SK-N-SH (cell line): ENCODE data around the gene LENG9. TPM values are rescaled to one million over a fixed set of nuclear protein-coding genes. Genes with fewer than 3 reads are reported as not detected.

Source experiments
- CTCF ChIA-PET: fragments of 300-600, 350-600 bp; formaldehyde crosslinking; extraction: SDS; loops from one replicate; lab custom pipeline; 2021; lab: Yijun Ruan, JAX
- POLR2A ChIA-PET: fragments of 350-600 bp; sonication (Branson Sonifier 250); formaldehyde crosslinking; extraction: SDS; loops from one replicate; lab custom pipeline; 2020; ENCODE audit warnings: antibody characterized with exemption, inconsistent platforms; lab: Yijun Ruan, JAX
- DNase-seq: peaks from one replicate; pipeline ENCODE4 v3.0.0; 2012
- H2AFZ ChIP-seq: fragments of 200-600 bp; sonication (generic); 2 replicates; pipeline ENCODE4 v1.8.1; 2016; ENCODE audit warnings: antibody characterized with exemption, mild to moderate bottlenecking, low read depth
- H3F3A ChIP-seq: fragments of 200-600 bp; sonication (generic); replicated peaks from 2 replicates; pipeline ENCODE3; 2016; ENCODE audit warnings: antibody characterized with exemption, mild to moderate bottlenecking; ENCODE audit not compliant: insufficient read depth
- H3K27ac ChIP-seq, 2 experiments: fragments of 200-500 bp in 1 of 2; fragments of 200-600 bp in 1 of 2; sonication (Bioruptor generic) in 1 of 2; sonication (generic), shearing (Covaris generic) in 1 of 2; 2 replicates each; pipeline versions ENCODE4 v1.5.1 to v1.6.1; 2014 to 2016; ENCODE audit warnings: low read depth in 2 of 2, inconsistent platforms in 1 of 2, low read length in 1 of 2, mild to moderate bottlenecking in 1 of 2, mixed read lengths in 1 of 2
- H3K27me3 ChIP-seq: fragments of 200-600 bp; sonication (generic), shearing (Covaris generic); 2 replicates; pipeline ENCODE4 v1.6.1; 2016; ENCODE audit warnings: mixed run types; ENCODE audit not compliant: insufficient read depth
- H3K36me3 ChIP-seq, 2 experiments: fragments of 200-500 bp in 1 of 2; fragments of 200-600 bp in 1 of 2; sonication (Bioruptor generic) in 1 of 2; sonication (generic) in 1 of 2; replicated peaks in 1 of 2; 2 replicates each; pipeline versions ENCODE3 to v1.5.1; 2014 to 2016; ENCODE audit warnings: low read length in 1 of 2, mild to moderate bottlenecking in 1 of 2; ENCODE audit not compliant: insufficient read depth in 2 of 2, control insufficient read depth in 1 of 2
- H3K4me1 ChIP-seq, 2 experiments: fragments of 200-500 bp in 1 of 2; fragments of 200-600 bp in 1 of 2; sonication (Bioruptor generic) in 1 of 2; sonication (generic), shearing (Covaris generic) in 1 of 2; 2 replicates each; pipeline versions ENCODE4 v1.5.1 to v1.6.1; 2014 to 2016; ENCODE audit warnings: low read depth in 1 of 2, low read length in 1 of 2, mixed run types in 1 of 2; ENCODE audit not compliant: insufficient read depth in 2 of 2, control insufficient read depth in 1 of 2
- H3K4me2 ChIP-seq: fragments of 200-600 bp; sonication (generic), shearing (Covaris generic); 2 replicates; pipeline ENCODE4 v1.6.1; 2017; ENCODE audit warnings: mixed run types
- H3K4me3 ChIP-seq, 2 experiments: fragments of 200-500 bp in 1 of 2; fragments of 200-600 bp in 1 of 2; sonication (Bioruptor generic) in 1 of 2; sonication (generic), shearing (Covaris generic) in 1 of 2; 2 replicates each; pipeline versions ENCODE4 v1.5.1 to v1.8.1; 2014 to 2016; ENCODE audit warnings: low read depth in 2 of 2, inconsistent platforms in 1 of 2, low read length in 1 of 2, mild to moderate bottlenecking in 1 of 2, mixed read lengths in 1 of 2, moderate library complexity in 1 of 2
- H3K79me2 ChIP-seq: fragments of 200-600 bp; sonication (generic); 2 replicates; pipeline ENCODE4 v1.8.1; 2017; ENCODE audit warnings: mild to moderate bottlenecking; ENCODE audit not compliant: insufficient read depth
- H3K9ac ChIP-seq: fragments of 200-600 bp; sonication (generic); 2 replicates; pipeline ENCODE4 v1.6.1; 2017; ENCODE audit warnings: mixed run types
- H3K9me2 ChIP-seq: fragments of 200-600 bp; sonication (generic); 2 replicates; pipeline ENCODE4 v1.6.1; 2017; ENCODE audit warnings: mixed run types
- H3K9me3 ChIP-seq: fragments of 200-600 bp; sonication (generic); 2 replicates; pipeline ENCODE4 v1.6.1; 2017; ENCODE audit warnings: mixed run types, mild to moderate bottlenecking, moderate library complexity
- H4K20me1 ChIP-seq: fragments of 200-600 bp; sonication (generic); 2 replicates; pipeline ENCODE4 v1.6.1; 2017; ENCODE audit warnings: mild to moderate bottlenecking, mixed run types; ENCODE audit not compliant: insufficient read depth
- CTCF ChIP-seq: fragments of 200-600 bp; sonication (generic); IDR thresholded peaks from 2 replicates; pipeline ENCODE4 v1.6.1; 2017; ENCODE audit warnings: antibody characterized with exemption, mild to moderate bottlenecking, moderate library complexity
- ELF1 ChIP-seq: IDR thresholded peaks from 2 replicates; pipeline ENCODE4 v1.4.0; 2012
- FOXJ3 ChIP-seq: sonication (generic); formaldehyde crosslinking; IDR thresholded peaks from 2 replicates; pipeline ENCODE4 v1.5.1; 2020; ENCODE audit warnings: mild to moderate bottlenecking, missing genetic modification reagents
- FOXM1 ChIP-seq: IDR thresholded peaks from 2 replicates; pipeline ENCODE4 v1.4.0; 2012; ENCODE audit warnings: low read depth, mild to moderate bottlenecking
- GABPA ChIP-seq: IDR thresholded peaks from 2 replicates; pipeline ENCODE4 v1.4.0; 2012; ENCODE audit warnings: low read depth, mild to moderate bottlenecking
- NFIC ChIP-seq: IDR thresholded peaks from 2 replicates; pipeline ENCODE4 v1.4.0; 2012; ENCODE audit warnings: borderline replicate concordance
- NRF1 ChIP-seq: IDR thresholded peaks from 2 replicates; pipeline ENCODE4 v1.6.1; 2012; ENCODE audit warnings: low read depth, mild to moderate bottlenecking, low read length
- POLR2AphosphoS5 ChIP-seq: IDR thresholded peaks from 2 replicates; pipeline ENCODE4 v1.6.1; 2012; ENCODE audit warnings: low read depth, low read length
- RAD21 ChIP-seq: IDR thresholded peaks from 2 replicates; pipeline ENCODE4 v1.6.1; 2012; ENCODE audit warnings: mild to moderate bottlenecking, low read length
- REST ChIP-seq: IDR thresholded peaks from 2 replicates; pipeline ENCODE4 v1.6.1; 2012; ENCODE audit warnings: mild to moderate bottlenecking, low read depth, low read length, moderate library complexity
- SIN3A ChIP-seq: IDR thresholded peaks from 2 replicates; pipeline ENCODE4 v1.6.1; 2012; ENCODE audit warnings: low read depth, mild to moderate bottlenecking, low read length, moderate library complexity, borderline replicate concordance
- TAF1 ChIP-seq: IDR thresholded peaks from 2 replicates; pipeline ENCODE4 v1.6.1; 2012; ENCODE audit warnings: low read depth, mild to moderate bottlenecking, low read length, moderate library complexity, borderline replicate concordance
- TEAD4 ChIP-seq: IDR thresholded peaks from 2 replicates; pipeline ENCODE4 v1.4.0; 2012; ENCODE audit warnings: mild to moderate bottlenecking, borderline replicate concordance; ENCODE audit not compliant: insufficient read depth
- USF1 ChIP-seq: IDR thresholded peaks from 2 replicates; pipeline ENCODE4 v1.4.0; 2012; ENCODE audit warnings: low read depth, borderline replicate concordance
- ZBTB33 ChIP-seq: IDR thresholded peaks from 2 replicates; pipeline ENCODE4 v1.4.0; 2012; ENCODE audit warnings: low read depth, borderline replicate concordance
- WGBS: methylation state at CpG from one replicate; pipeline ENCODE4 v1.1.6; 2017; ENCODE audit warnings: low lambda C conversion rate; 5-methylcytosine and 5-hydroxymethylcytosine counted together
- polyA plus RNA-seq, 3 experiments: library from polyadenylated mRNA; depleted of rRNA; stranded (reverse); fragments of >200 nt; gene quantifications; 2 replicates each; pipeline ENCODE4 v1.2.3, GENCODE V29; 2012
- TF ChIP-seq, protein P1 (sequence below): fragments of 150-350 bp; IDR thresholded peaks from 2 replicates; pipeline ENCODE4 v1.6.1; 2017; ENCODE audit warnings: antibody characterized with exemption, low read length, low read depth, borderline replicate concordance

The LENG9 gene
- polyA plus RNA-seq, 1 of the 3 experiments (the other 2 are of a cell fraction), result 0.20 TPM

- no peaks in the 10 kb centered on the region for H3K4me1 ChIP-seq
- no peak overlapping the region for H3K4me3 ChIP-seq
- no peaks in the 10 kb centered on the region for H4K20me1 ChIP-seq
- H3K79me2 ChIP-seq, result no peaks in the 10 kb centered on the region
- no peaks in the 10 kb centered on the region for H3K9me2 ChIP-seq
- no peak overlapping the region for H2AFZ ChIP-seq
- no peak overlapping the region for H3K4me2 ChIP-seq
- no peaks in the 10 kb centered on the region for H3K36me3 ChIP-seq
- no peak for TF ChIP-seq NFIC
- no peak for TF ChIP-seq GABPA
- TF ChIP-seq POLR2AphosphoS5, result no peak
- no peak for TF ChIP-seq ZBTB33
- no peak for DNase-seq
- ChIA-PET CTCF (interaction anchor here (1.3 kb wide), 1 partner anchor 12 kb away, joined by 4 read pairs; no protein-coding TSS in a partner anchor), POLR2A (no interaction called here)
- H3K9me3 ChIP-seq, result no peaks in the 10 kb centered on the region
- no peak overlapping the region for H3K27ac ChIP-seq
- H3K27me3 ChIP-seq, result peaks cover 79% of the 10 kb centered on the region
- 2% methylated on average over 13 of the region's 18 CpGs for WGBS
- H3K9ac ChIP-seq, result no peak overlapping the region
- no peaks in the 10 kb centered on the region for H3F3A ChIP-seq
These were observed 29.0 kb upstream of the LENG9 start for GRCh38 chr19:54492568-54492967.

- H3K4me1 ChIP-seq, result no peaks in the 10 kb centered on the region
- H3K9me3 ChIP-seq, result no peaks in the 10 kb centered on the region
- WGBS, result 21% methylated on average over 9 of the region's 9 CpGs
- no peak overlapping the region for H3K4me2 ChIP-seq
- POLR2A ChIA-PET, result no interaction called here
- H4K20me1 ChIP-seq, result no peaks in the 10 kb centered on the region
- no peaks in the 10 kb centered on the region for H3K9me2 ChIP-seq
- no peak for TF ChIP-seq RAD21
- TF ChIP-seq, protein P1, sequence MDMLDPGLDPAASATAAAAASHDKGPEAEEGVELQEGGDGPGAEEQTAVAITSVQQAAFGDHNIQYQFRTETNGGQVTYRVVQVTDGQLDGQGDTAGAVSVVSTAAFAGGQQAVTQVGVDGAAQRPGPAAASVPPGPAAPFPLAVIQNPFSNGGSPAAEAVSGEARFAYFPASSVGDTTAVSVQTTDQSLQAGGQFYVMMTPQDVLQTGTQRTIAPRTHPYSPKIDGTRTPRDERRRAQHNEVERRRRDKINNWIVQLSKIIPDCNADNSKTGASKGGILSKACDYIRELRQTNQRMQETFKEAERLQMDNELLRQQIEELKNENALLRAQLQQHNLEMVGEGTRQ, result no peak
- TF ChIP-seq REST, result no peak
- TF ChIP-seq TEAD4, result no peak
- TF ChIP-seq NRF1, result no peak
- TF ChIP-seq FOXJ3 (CRISPR knock-in tag), result no peak
- TF ChIP-seq TAF1, result no peak
- TF ChIP-seq SIN3A, result no peak
- no peak for TF ChIP-seq ZBTB33
- TF ChIP-seq FOXM1, result no peak
- no peak for TF ChIP-seq USF1
- TF ChIP-seq ELF1, result no peak
- no peak for TF ChIP-seq CTCF
- H2AFZ ChIP-seq, result no peak overlapping the region
- H3K36me3 ChIP-seq, result no peaks in the 10 kb centered on the region
- no peak overlapping the region for H3K27ac ChIP-seq
- CTCF ChIA-PET, result interaction anchor here (1.0 to 1.4 kb wide), 2 partner anchors 8 to 183 kb away, joined by 3 to 8 read pairs; no protein-coding TSS in a partner anchor
- no peak for DNase-seq
- H3K4me3 ChIP-seq, result no peak overlapping the region
- H3K27me3 ChIP-seq, result peaks cover 67% of the 10 kb centered on the region
- H3K79me2 ChIP-seq, result no peaks in the 10 kb centered on the region
- H3F3A ChIP-seq, result no peaks in the 10 kb centered on the region
- no peak overlapping the region for H3K9ac ChIP-seq
These were observed 26.2 kb upstream of the LENG9 start for GRCh38 chr19:54489766-54490165.
